HepG2 (cell line): ENCODE data around the gene PCYOX1L. TPM values are rescaled to one million over a fixed set of nuclear protein-coding genes. Genes with fewer than 3 reads are reported as not detected.

ENCODE experiments used
- BCL3 ChIP-seq: sonication (generic); formaldehyde crosslinking; IDR thresholded peaks from 2 replicates; pipeline ENCODE4 v1.5.1; 2020; ENCODE audit warnings: mild to moderate bottlenecking, missing genetic modification reagents, moderate library complexity
- FOXO4 ChIP-seq: sonication (generic); formaldehyde crosslinking; conservative IDR thresholded peaks from 2 replicates; pipeline ENCODE4 v1.8.1; 2023; ENCODE audit warnings: missing genetic modification reagents
- GABPA ChIP-seq, 2 experiments: IDR thresholded peaks; 2 replicates each; pipeline ENCODE4 v1.6.1; 2011 to 2016; ENCODE audit warnings: low read depth in 2 of 2, low read length in 1 of 2, missing biosample characterization in 1 of 2, missing genetic modification characterization in 1 of 2
- HMG20A ChIP-seq: IDR thresholded peaks from 2 replicates; pipeline ENCODE4 v1.6.1; 2016; ENCODE audit warnings: borderline replicate concordance
- HMGXB3 ChIP-seq: sonication (generic); formaldehyde crosslinking; IDR thresholded peaks from 2 replicates; pipeline ENCODE4 v1.4.0; 2020; ENCODE audit warnings: missing genetic modification reagents, borderline replicate concordance
- KAT2B ChIP-seq: fragments of 150-350 bp; IDR thresholded peaks from 2 replicates; pipeline ENCODE4 v1.6.1; 2014; ENCODE audit warnings: low read depth, low read length, borderline replicate concordance
- KAT7 ChIP-seq: IDR thresholded peaks from 2 replicates; pipeline ENCODE4 v1.6.1; 2018; ENCODE audit warnings: borderline replicate concordance, missing compliant biosample characterization
- KDM2A ChIP-seq: sonication (generic); formaldehyde crosslinking; IDR thresholded peaks from 2 replicates; pipeline ENCODE4 v1.4.0; 2020; ENCODE audit warnings: low read depth, missing genetic modification reagents, borderline replicate concordance
- MTERF4 ChIP-seq: sonication (generic); formaldehyde crosslinking; IDR thresholded peaks from 2 replicates; pipeline ENCODE4 v1.8.0; 2023; ENCODE audit warnings: mild to moderate bottlenecking, missing genetic modification reagents
- PHF21A ChIP-seq: sonication (generic); formaldehyde crosslinking; IDR thresholded peaks from 2 replicates; pipeline ENCODE4 v1.5.0; 2020; ENCODE audit warnings: mild to moderate bottlenecking, missing genetic modification reagents
- YY1 ChIP-seq: IDR thresholded peaks from 2 replicates; pipeline ENCODE4 v1.6.1; 2011; ENCODE audit warnings: low read length, low read depth, moderate library complexity, mild to moderate bottlenecking; ENCODE audit not compliant: insufficient read depth, insufficient replicate concordance
- ZBTB7A ChIP-seq: sonication (generic); formaldehyde crosslinking; IDR thresholded peaks from 2 replicates; pipeline ENCODE4 v1.8.0; 2022; ENCODE audit warnings: mild to moderate bottlenecking, missing genetic modification reagents
- ZFAT ChIP-seq: sonication (generic); formaldehyde crosslinking; conservative IDR thresholded peaks from 2 replicates; pipeline ENCODE4 v1.8.1; 2023; ENCODE audit warnings: missing genetic modification reagents, inconsistent platforms
- ZFP91 ChIP-seq: sonication (generic); formaldehyde crosslinking; IDR thresholded peaks from 2 replicates; pipeline ENCODE4 v1.9.0; 2022; ENCODE audit warnings: missing genetic modification reagents, mild to moderate bottlenecking, borderline replicate concordance
- ZMAT3 ChIP-seq: sonication (generic); formaldehyde crosslinking; conservative IDR thresholded peaks from 2 replicates; pipeline ENCODE4 v1.7.0; 2021; ENCODE audit warnings: missing genetic modification reagents
- ZNF441 ChIP-seq: sonication (generic); formaldehyde crosslinking; IDR thresholded peaks from 2 replicates; pipeline ENCODE4 v1.7.0; 2021; ENCODE audit warnings: missing genetic modification reagents, borderline replicate concordance
- polyA plus RNA-seq, 8 experiments: library from polyadenylated mRNA; depleted of rRNA in 3 of 8; stranded (reverse) in 7 of 8; unstranded in 1 of 8; fragments of >200 nt; fragmentation: Illumina TruSeq in 4 of 8; extraction: Trizol in 4 of 8; gene quantifications; 2 replicates each; pipeline versions ENCODE4 v1.2.1 to v1.2.3, GENCODE V29; 2011 to 2016; ENCODE audit warnings: low read depth in 4 of 8, missing spikeins in 1 of 8, mixed read lengths in 1 of 8; ENCODE audit not compliant: insufficient read depth in 1 of 8
- total RNA-seq, 5 experiments: library from RNA; depleted of rRNA; stranded (reverse); fragments of >200 nt; fragmentation: Illumina TruSeq; extraction: Trizol; gene quantifications; 2 replicates each; pipeline ENCODE4 v1.2.3, GENCODE V29; 2016; ENCODE audit warnings: low read depth in 1 of 5

Gene PCYOX1L
- total and polyA plus RNA-seq, 2 of the 13 experiments (the other 11 are each of a cell fraction or from before 2014, with no cell fraction given): 1.00 to 3.7 TPM

GRCh38 chr5:149357370-149358293 is at the start of gene PCYOX1L (continued):
- 0 out of 2 replicates have a peak, but pooled peaks have one; percentile 36 for TF ChIP-seq HMGXB3
- peak; percentile 37; the same call in 1 of the 2 replicates for TF ChIP-seq ZFP91 (CRISPR knock-in tag)
- peak; percentile 60; the same call in 1 of the 2 replicates for TF ChIP-seq KDM2A
- no peak for TF ChIP-seq HMG20A
- TF ChIP-seq KAT2B: no peak
- TF ChIP-seq ZBTB7A: no peak
- 0 out of 2 replicates have a peak, but pooled peaks have one; percentile 48 for TF ChIP-seq ZMAT3 (CRISPR knock-in tag)
- peak; percentile 59; the same call in 1 of the 2 replicates for TF ChIP-seq BCL3 (CRISPR knock-in tag)
- peak; percentile 64 for TF ChIP-seq PHF21A
- TF ChIP-seq FOXO4 (CRISPR knock-in tag): no peak
- TF ChIP-seq KAT7 (CRISPR knock-in tag): no peak
- TF ChIP-seq ZNF441 (CRISPR knock-in tag): peak; percentile 83
- no peak for TF ChIP-seq GABPA (IDR thresholded peaks at IDR 0.05; ENCODE audit: low read depth, low read length)
- TF ChIP-seq GABPA (CRISPR knock-in tag; IDR thresholded peaks at IDR 0.05; ENCODE audit: low read depth): peak; percentile 32; the same call in 1 of the 2 replicates
- TF ChIP-seq ZFAT (CRISPR knock-in tag): no peak
- TF ChIP-seq MTERF4 (CRISPR knock-in tag): peak; percentile 77; the same call in 1 of the 2 replicates
- TF ChIP-seq YY1: peak; percentile 83
